HS-27A (cell line): Measurements from ENCODE around the gene LAMTOR4.
A peak's percentile ranks its signal among the peaks of the same experiment; 100 is the strongest.

Experiments used
- DNase-seq: peaks from one replicate; pipeline ENCODE4 v3.0.0-alpha.2; 2012; ENCODE audit warnings: low read depth, missing footprints

Gene LAMTOR4

GRCh38 chr7:100153708-100154535, 5.2 kb downstream of the LAMTOR4 start:
- DNase-seq: no peak

- no peak for DNase-seq
Observed at GRCh38 chr7:100154651-100155491, 6.2 kb downstream of the LAMTOR4 start.

GRCh38 chr7:100155553-100156317, 7.0 kb downstream of the LAMTOR4 start:
- no peak for DNase-seq

GRCh38 chr7:100156331-100157068, 7.8 kb downstream of the LAMTOR4 start:
- DNase-seq: no peak

- DNase-seq: no peak
Observed at GRCh38 chr7:100157069-100157333, 8.3 kb downstream of the LAMTOR4 start.

- no peak for DNase-seq
Observed at GRCh38 chr7:100157334-100158228, 8.9 kb downstream of the LAMTOR4 start.

- DNase-seq: peak; percentile 46
Observed at GRCh38 chr7:100158229-100159098, 9.7 kb downstream of the LAMTOR4 start, which contains the start of gene TRAPPC14. TSS of gene TRAPPC14 (minus strand) at chr7:100158723. CDS start at chr7:100158499, 224 bp downstream.

GRCh38 chr7:100159099-100159623, 10.4 kb downstream of the LAMTOR4 start:
- no peak for DNase-seq

GRCh38 chr7:100160067-100160466, 11.3 kb downstream of the LAMTOR4 start:
- DNase-seq: no peak

GRCh38 chr7:100163006-100163531, 14.4 kb downstream of the LAMTOR4 start:
- no peak for DNase-seq

- no peak for DNase-seq
Observed at GRCh38 chr7:100163871-100164270, 15.2 kb downstream of the LAMTOR4 start.

GRCh38 chr7:100166317-100166940, 17.7 kb downstream of the LAMTOR4 start:
- no peak for DNase-seq

- no peak for DNase-seq
Observed at GRCh38 chr7:100166970-100167911, 18.5 kb downstream of the LAMTOR4 start.

- no peak for DNase-seq
Observed at GRCh38 chr7:100167912-100168323, 19.2 kb downstream of the LAMTOR4 start.

- no peak for DNase-seq
Observed at GRCh38 chr7:100169147-100169850, 20.6 kb downstream of the LAMTOR4 start.

GRCh38 chr7:100170101-100170897, 21.6 kb downstream of the LAMTOR4 start:
- no peak for DNase-seq
